SU-DHL-6 (cell line): ENCODE data around the gene ACAA2.

ENCODE experiments used
- H2AFZ ChIP-seq: fragments of 200-600 bp; sonication (generic); 2 replicates; pipeline ENCODE4 v1.6.1; 2014; ENCODE audit warnings: low read depth, mild to moderate bottlenecking, moderate library complexity, mixed read lengths, antibody characterized with exemption, low read length; ENCODE audit not compliant: severe bottlenecking
- H3F3A ChIP-seq: fragments of 200-600 bp; shearing (Covaris generic); 2 replicates; pipeline ENCODE4 v1.6.0; 2016; ENCODE audit warnings: antibody characterized with exemption, mild to moderate bottlenecking; ENCODE audit not compliant: insufficient read depth
- H3K27ac ChIP-seq: fragments of 200-600 bp; sonication (generic); 2 replicates; pipeline ENCODE4 v1.5.1; 2016; ENCODE audit warnings: low read depth, mild to moderate bottlenecking, low read length, moderate library complexity, mixed read lengths
- H3K27me3 ChIP-seq: fragments of 200-600 bp; sonication (generic), shearing (Covaris generic); 2 replicates; pipeline ENCODE4 v1.6.0; 2014; ENCODE audit warnings: mild to moderate bottlenecking, low read length
- H3K36me3 ChIP-seq: fragments of 200-600 bp; sonication (generic); 2 replicates; pipeline ENCODE4 v1.6.1; 2014; ENCODE audit warnings: mild to moderate bottlenecking, low read length, mixed read lengths
- H3K4me2 ChIP-seq: fragments of 300-600, 200-600 bp; shearing (Covaris generic), sonication (generic); 2 replicates; pipeline ENCODE4 v1.6.0; 2014; ENCODE audit warnings: low read length, low read depth, mild to moderate bottlenecking; ENCODE audit not compliant: poor library complexity, severe bottlenecking
- H3K4me3 ChIP-seq: fragments of 200-600 bp; sonication (generic); 2 replicates; pipeline ENCODE4 v1.5.1; 2014; ENCODE audit warnings: antibody characterized with exemption, low read length, mild to moderate bottlenecking, mixed read lengths; ENCODE audit not compliant: insufficient read depth, poor library complexity, severe bottlenecking
- H3K79me2 ChIP-seq: fragments of 200-600 bp; sonication (generic); 2 replicates; pipeline ENCODE4 v1.6.1; 2014; ENCODE audit warnings: mild to moderate bottlenecking, low read length, moderate library complexity; ENCODE audit not compliant: insufficient read depth
- H3K9ac ChIP-seq: fragments of 200-600 bp; sonication (generic); 2 replicates; pipeline ENCODE4 v1.7.0; 2014; ENCODE audit warnings: mild to moderate bottlenecking, low read length
- H3K9me2 ChIP-seq: fragments of 200-600 bp; sonication (generic); replicated peaks from 2 replicates; pipeline ENCODE4 v1.6.1; 2014; ENCODE audit warnings: low read length; ENCODE audit not compliant: insufficient read depth
- H3K9me3 ChIP-seq: fragments of 200-600 bp; sonication (generic); 2 replicates; pipeline ENCODE4 v1.6.1; 2014; ENCODE audit warnings: low read length, mixed read lengths; ENCODE audit not compliant: insufficient read depth
- H4K20me1 ChIP-seq: fragments of 200-600 bp; sonication (generic); 2 replicates; pipeline ENCODE4 v1.6.1; 2014; ENCODE audit warnings: low read depth, mild to moderate bottlenecking, antibody characterized with exemption, low read length, moderate library complexity, mixed read lengths
- EZH2phosphoT487 ChIP-seq: fragments of 200-600 bp; sonication (generic), shearing (Covaris generic); conservative IDR thresholded peaks from 2 replicates; pipeline ENCODE4 v1.6.1; 2018; ENCODE audit warnings: mild to moderate bottlenecking, antibody characterized with exemption, low read length, moderate library complexity, mixed read lengths
- TF ChIP-seq, protein P1 (sequence below): fragments of 200-600 bp; sonication (generic); IDR thresholded peaks from one replicate; pipeline ENCODE4 v1.5.1; 2017; ENCODE audit warnings: antibody characterized with exemption, mild to moderate bottlenecking, low read length, moderate library complexity; ENCODE audit not compliant: insufficient read depth, poor library complexity, severe bottlenecking

ACAA2 gene

DNA sequence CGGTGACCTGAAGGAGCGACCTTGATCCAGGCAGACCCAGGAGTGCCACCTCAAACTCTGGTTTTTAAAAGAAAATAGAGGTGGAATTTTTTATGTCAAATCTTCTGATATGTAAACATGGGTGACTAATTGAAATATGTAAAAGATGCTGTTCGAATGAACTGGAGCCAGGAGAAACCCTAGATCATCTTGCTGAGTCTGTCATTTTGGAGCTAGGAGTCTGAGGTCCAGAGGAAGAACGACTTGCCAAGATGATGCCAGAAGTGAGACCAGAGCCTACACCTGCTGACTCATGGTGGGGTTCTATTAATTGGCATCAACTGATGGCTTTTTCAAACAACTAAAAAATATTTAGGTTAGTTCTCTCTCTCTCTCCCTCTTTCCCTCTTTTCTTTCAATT is 74.1 kb downstream of the ACAA2 start:
- no peaks in the 10 kb centered on the region for H3K36me3 ChIP-seq
- H3K9me3 ChIP-seq = no peaks in the 10 kb centered on the region
- no peak overlapping the region for H3K9ac ChIP-seq
- TF ChIP-seq EZH2phosphoT487 = no peak
- TF ChIP-seq, protein P1, sequence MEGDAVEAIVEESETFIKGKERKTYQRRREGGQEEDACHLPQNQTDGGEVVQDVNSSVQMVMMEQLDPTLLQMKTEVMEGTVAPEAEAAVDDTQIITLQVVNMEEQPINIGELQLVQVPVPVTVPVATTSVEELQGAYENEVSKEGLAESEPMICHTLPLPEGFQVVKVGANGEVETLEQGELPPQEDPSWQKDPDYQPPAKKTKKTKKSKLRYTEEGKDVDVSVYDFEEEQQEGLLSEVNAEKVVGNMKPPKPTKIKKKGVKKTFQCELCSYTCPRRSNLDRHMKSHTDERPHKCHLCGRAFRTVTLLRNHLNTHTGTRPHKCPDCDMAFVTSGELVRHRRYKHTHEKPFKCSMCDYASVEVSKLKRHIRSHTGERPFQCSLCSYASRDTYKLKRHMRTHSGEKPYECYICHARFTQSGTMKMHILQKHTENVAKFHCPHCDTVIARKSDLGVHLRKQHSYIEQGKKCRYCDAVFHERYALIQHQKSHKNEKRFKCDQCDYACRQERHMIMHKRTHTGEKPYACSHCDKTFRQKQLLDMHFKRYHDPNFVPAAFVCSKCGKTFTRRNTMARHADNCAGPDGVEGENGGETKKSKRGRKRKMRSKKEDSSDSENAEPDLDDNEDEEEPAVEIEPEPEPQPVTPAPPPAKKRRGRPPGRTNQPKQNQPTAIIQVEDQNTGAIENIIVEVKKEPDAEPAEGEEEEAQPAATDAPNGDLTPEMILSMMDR = no peak
- peaks cover 3% of the 10 kb centered on the region; the same call in 1 of the 2 replicates for H3K27me3 ChIP-seq
- no peak overlapping the region for H3K27ac ChIP-seq
- H2AFZ ChIP-seq = no peak overlapping the region
- no peak overlapping the region for H3K4me2 ChIP-seq
- no peaks in the 10 kb centered on the region for H3F3A ChIP-seq
- no peaks in the 10 kb centered on the region for H3K9me2 ChIP-seq
- H3K4me3 ChIP-seq = no peak overlapping the region
- H4K20me1 ChIP-seq = no peaks in the 10 kb centered on the region
- no peaks in the 10 kb centered on the region for H3K79me2 ChIP-seq

DNA sequence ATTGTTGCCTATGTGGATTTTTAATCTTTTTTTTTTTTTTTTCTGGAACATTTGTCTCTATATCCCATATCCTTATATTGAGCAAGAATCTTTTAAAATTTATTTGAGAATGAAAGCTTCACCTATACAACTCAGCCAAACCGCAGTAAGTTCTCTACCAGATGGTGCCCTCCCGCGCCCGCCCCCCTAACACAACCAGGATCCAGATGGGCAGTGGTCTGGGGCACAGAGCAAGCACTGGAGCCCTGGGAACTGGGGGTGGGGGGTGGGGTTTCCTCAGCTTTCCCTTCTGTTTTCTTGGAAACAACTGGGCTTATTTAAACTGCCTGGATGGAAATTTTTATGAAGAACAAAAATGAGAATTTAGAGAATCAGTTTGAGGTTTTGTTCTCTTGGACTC is 74.6 kb downstream of the ACAA2 start:
- no peak for TF ChIP-seq EZH2phosphoT487
- TF ChIP-seq, protein P1 = no peak
- H3K4me3 ChIP-seq = no peak overlapping the region
- peaks cover 3% of the 10 kb centered on the region; the same call in 1 of the 2 replicates for H3K27me3 ChIP-seq

DNA sequence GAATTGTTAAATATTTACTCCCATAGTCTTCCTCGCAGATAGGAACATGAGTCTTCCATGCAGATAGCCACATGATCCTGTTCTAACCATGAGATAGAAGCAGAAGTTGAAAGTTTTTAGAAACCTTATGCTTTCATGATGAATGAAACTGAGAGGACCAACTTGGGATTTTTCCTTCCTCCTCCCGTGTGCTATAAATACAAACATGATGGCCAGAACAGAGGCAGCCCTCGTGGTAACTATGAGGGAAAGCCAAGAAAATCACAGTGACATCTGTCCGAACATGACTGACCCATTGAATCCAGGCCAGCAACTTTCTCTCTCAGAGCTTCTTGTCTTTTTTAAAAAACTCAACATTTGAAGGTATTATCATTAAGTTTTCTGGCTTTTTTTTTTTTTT is 78.5 kb downstream of the ACAA2 start:
- Histone ChIP-seq H4K20me1 (no peaks in the 10 kb centered on the region), H3K27me3 (peaks cover 3% of the 10 kb centered on the region; the same call in 1 of the 2 replicates), H3K9me3 (no peaks in the 10 kb centered on the region), H3K36me3 (no peaks in the 10 kb centered on the region), H3K4me3 (no peak overlapping the region), H3K9ac (no peak overlapping the region), H3F3A (no peaks in the 10 kb centered on the region), H3K9me2 (no peaks in the 10 kb centered on the region), H3K4me2 (no peak overlapping the region), H3K79me2 (no peaks in the 10 kb centered on the region), H2AFZ (no peak overlapping the region), H3K27ac (no peak overlapping the region)
- no peak for TF ChIP-seq EZH2phosphoT487
- TF ChIP-seq, protein P1 = no peak

More for the DNA sequence above, 74.6 kb downstream of the ACAA2 start:
- no peaks in the 10 kb centered on the region for H3F3A ChIP-seq
- no peaks in the 10 kb centered on the region for H3K9me3 ChIP-seq
- H3K9ac ChIP-seq = no peak overlapping the region
- H3K4me2 ChIP-seq = no peak overlapping the region
- no peaks in the 10 kb centered on the region for H3K9me2 ChIP-seq
- H2AFZ ChIP-seq = no peak overlapping the region
- H3K36me3 ChIP-seq = no peaks in the 10 kb centered on the region
- H3K79me2 ChIP-seq = no peaks in the 10 kb centered on the region
- H4K20me1 ChIP-seq = no peaks in the 10 kb centered on the region
- H3K27ac ChIP-seq = no peak overlapping the region
